ENCODE measurements around the gene TPM2. TPM values are rescaled to one million over a fixed set of nuclear protein-coding genes. Genes with fewer than 3 reads are reported as not detected.
A peak's percentile ranks its signal among the peaks of the same experiment; 100 is the strongest.

TPM2 gene
- total and polyA plus RNA-seq, 7 donors, result 6,047 to 16,334 (median 9,199) TPM

- H3K4me1 ChIP-seq, result peaks cover 54% of the 10 kb centered on the region
- WGBS, 3 donors, result 0 to 1% (median 1%) methylated on average over 44 to 47 of the region's 47 CpGs
- H3K27me3 ChIP-seq (ENCODE audit: insufficient read depth in 3 of 3, low read length in 2 of 3), result no peaks in the 10 kb centered on the region
- no peak for ATAC-seq
- H3K36me3 ChIP-seq (ENCODE audit: insufficient read depth in 1 of 2, low read depth in 1 of 2), result peaks cover 0 to 35% of the 10 kb centered on the region in 2 donors
- no peak for DNase-seq
- no peaks in the 10 kb centered on the region for H3K9me3 ChIP-seq
- H3K4me3 ChIP-seq, result peak overlapping the region; percentile 82
- peak overlapping the region; percentile 98 for H3K27ac ChIP-seq
- no peak for TF ChIP-seq CTCF (IDR thresholded peaks at IDR 0.05)
- intact Hi-C loops (cut with DNase I), result loop anchor here (2.0 kb wide), 1 partner anchor 73 kb away; the partner anchor contains the start of genes CCDC107 (in 2 of the 2) and RMRP (in 2 of the 2)
Measured at GRCh38 chr9:35731415-35732184, 41.9 kb upstream of the TPM2 start.

- H3K4me1 ChIP-seq, result peaks cover 56% of the 10 kb centered on the region
- intact Hi-C loops (cut with DNase I), result loop anchor here (2.0 kb wide), 1 partner anchor 72 kb away; the partner anchor contains the start of genes CCDC107 (in 2 of the 2) and RMRP (in 2 of the 2)
Measured at GRCh38 chr9:35730486-35730854, 40.7 kb upstream of the TPM2 start.

DNA sequence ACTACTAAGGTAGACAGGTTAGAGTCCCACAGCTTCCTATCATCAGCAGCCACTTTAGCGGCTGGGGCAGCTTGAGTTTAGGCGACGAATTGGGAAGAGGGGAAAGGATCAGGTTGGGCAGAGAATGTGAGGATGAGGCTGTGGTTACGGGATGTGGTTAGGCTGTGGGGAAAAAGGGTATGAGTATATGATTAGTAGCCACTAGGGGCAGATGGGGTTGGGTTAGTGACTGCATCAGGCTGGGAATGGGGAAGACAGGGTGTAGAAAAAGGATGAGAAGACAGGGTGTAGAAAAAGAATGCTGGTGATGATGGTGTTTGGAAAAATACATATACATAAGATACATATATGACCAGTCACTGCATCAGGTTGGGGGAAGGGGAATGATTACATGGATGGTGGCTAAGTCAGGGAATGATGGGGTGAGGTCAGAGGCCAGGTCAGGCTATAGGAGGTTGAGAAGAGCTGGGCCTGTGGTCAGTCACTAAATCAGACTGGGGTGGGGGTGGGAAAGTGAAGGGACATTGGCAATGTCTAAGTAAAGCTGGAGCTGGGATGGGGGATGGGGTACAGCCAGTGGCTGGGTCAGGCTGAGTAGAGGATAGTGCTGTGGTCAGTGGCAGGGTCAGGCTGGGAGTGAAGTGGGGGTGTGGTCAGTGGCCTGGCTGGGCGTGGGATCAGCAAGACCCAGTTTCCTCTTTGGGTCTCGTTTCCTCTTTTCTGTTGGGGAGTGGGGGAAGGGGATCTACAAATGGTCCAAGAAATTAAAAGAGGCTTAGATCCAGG is 40.2 kb upstream of the TPM2 start:
- Histone ChIP-seq H3K36me3 (ENCODE audit: insufficient read depth in 1 of 2, low read depth in 1 of 2) (peaks cover 1 to 34% of the 10 kb centered on the region in 2 donors), H3K27ac (peak overlapping the region; percentile 98), H3K9me3 (no peaks in the 10 kb centered on the region), H3K27me3 (ENCODE audit: insufficient read depth in 3 of 3, low read length in 2 of 3) (no peaks in the 10 kb centered on the region), H3K4me1 (peaks cover 56% of the 10 kb centered on the region), H3K4me3 (peak overlapping the region; percentile 82)
- intact Hi-C loops (cut with DNase I), result loop anchor here (2.0 kb wide), 2 partner anchors 39 to 71 kb away; partner anchors contain the start of genes CCDC107 (in 2 of the 2) and RMRP (in 2 of the 2)
- ATAC-seq (peak; percentile 16 to 31 (median 22)), DNase-seq (peak; percentile 56 to 73)
- 35 to 45% (median 37%) methylated on average over 6 of the region's 6 CpGs for WGBS, 3 donors
- peak; percentile 52 for TF ChIP-seq CTCF (IDR thresholded peaks at IDR 0.05)

More at GRCh38 chr9:35730486-35730854, 40.7 kb upstream of the TPM2 start:
- Histone ChIP-seq H3K4me3 (peak overlapping the region; percentile 82), H3K9me3 (no peaks in the 10 kb centered on the region), H3K27ac (peak overlapping the region; percentile 98), H3K27me3 (ENCODE audit: insufficient read depth in 3 of 3, low read length in 2 of 3) (no peaks in the 10 kb centered on the region), H3K36me3 (ENCODE audit: insufficient read depth in 1 of 2, low read depth in 1 of 2) (peaks cover 0 to 34% of the 10 kb centered on the region in 2 donors)
- WGBS, 3 donors, result 70 to 85% (median 73%) methylated on average over 2 of the region's 2 CpGs
- ATAC-seq (no peak), DNase-seq (no peak)
- no peak for TF ChIP-seq CTCF (IDR thresholded peaks at IDR 0.05)

DNA sequence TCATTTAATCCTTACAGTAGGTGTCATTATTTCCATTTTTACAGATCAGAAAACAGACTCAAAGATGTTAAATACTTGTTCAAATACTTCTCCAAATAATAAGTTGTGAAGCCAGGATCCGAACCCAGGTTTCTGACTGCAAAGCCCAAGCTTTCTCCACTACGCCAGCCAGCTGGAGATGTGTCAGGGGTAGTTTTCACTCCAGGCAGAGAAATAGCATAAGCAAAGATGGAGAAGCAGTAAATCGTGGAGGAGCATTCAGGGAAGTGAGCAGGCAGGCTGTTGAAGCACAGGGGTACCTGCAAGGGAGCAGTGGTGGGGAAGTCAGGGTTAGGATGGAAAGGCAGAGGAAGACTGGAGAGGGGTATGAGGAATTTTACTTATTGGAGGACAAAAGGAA is 39.4 kb upstream of the TPM2 start:
- Histone ChIP-seq H3K4me1 (peaks cover 56% of the 10 kb centered on the region), H3K27me3 (ENCODE audit: insufficient read depth in 3 of 3, low read length in 2 of 3) (no peaks in the 10 kb centered on the region), H3K9me3 (no peaks in the 10 kb centered on the region), H3K4me3 (peak overlapping the region; percentile 82), H3K36me3 (ENCODE audit: insufficient read depth in 1 of 2, low read depth in 1 of 2) (peaks cover 9 to 34% of the 10 kb centered on the region in 2 donors), H3K27ac (peak overlapping the region; percentile 98)
- WGBS, 3 donors, result 51 to 65% (median 52%) methylated on average over 3 of the region's 3 CpGs
- intact Hi-C loops (cut with DNase I), result loop anchor here (2.0 kb wide), 1 partner anchor 38 kb away; no protein-coding TSS in a partner anchor
- no peak for TF ChIP-seq CTCF (IDR thresholded peaks at IDR 0.05)
- DNase-seq (no peak), ATAC-seq (no peak)

All from psoas muscle (tissue), 8 donors.